WTC11 (cell line): ENCODE measurements around the gene PARM1. TPM values are rescaled to one million over a fixed set of nuclear protein-coding genes. Genes with fewer than 3 reads are reported as not detected.

ENCODE experiments used
- ATAC-seq: fragments of 200-7000 bp; cut with Tn5 transposase; 2 replicates; pipeline ENCODE4 v1.10.0; 2021; ENCODE audit warnings: mild to moderate bottlenecking, moderate library complexity
- CTCF ChIA-PET: fragments of 300-600 bp; sonication (Branson Sonifier 250); formaldehyde crosslinking; loops from one replicate; lab custom pipeline; 2021; ENCODE audit warnings: antibody characterized with exemption; lab: Charles Lee
- POLR2A ChIA-PET: fragments of 350-600 bp; sonication (Branson Sonifier 250); formaldehyde crosslinking; loops from one replicate; lab custom pipeline; 2021; ENCODE audit warnings: antibody characterized with exemption; lab: Charles Lee
- DNase-seq: peaks from one replicate; pipeline ENCODE4 v3.0.0; 2021; ENCODE audit warnings: low spot score
- H3K27ac Mint-ChIP-seq: 2 replicates; pipeline ENCODE4 v1.8.0; 2021; ENCODE audit warnings: mixed read lengths
- H3K27me3 Mint-ChIP-seq: 2 replicates; pipeline ENCODE4 v1.8.0; 2021; ENCODE audit warnings: low read depth, mild to moderate bottlenecking, moderate library complexity, mixed read lengths
- H3K36me3 Mint-ChIP-seq: 2 replicates; pipeline ENCODE4 v1.8.0; 2021; ENCODE audit warnings: mixed read lengths
- H3K4me1 Mint-ChIP-seq: 2 replicates; pipeline ENCODE4 v1.8.0; 2022; ENCODE audit warnings: mixed read lengths
- H3K4me3 Mint-ChIP-seq: 2 replicates; pipeline ENCODE4 v1.8.0; 2021; ENCODE audit warnings: mild to moderate bottlenecking, moderate library complexity, mixed read lengths
- H3K9me3 Mint-ChIP-seq: 2 replicates; pipeline ENCODE4 v1.8.0; 2021; ENCODE audit warnings: mixed read lengths
- ATF6 ChIP-seq: sonication (generic); formaldehyde crosslinking; IDR thresholded peaks from 2 replicates; pipeline ENCODE4 v1.8.1; 2023; ENCODE audit warnings: mild to moderate bottlenecking, missing genetic modification reagents
- CDX4 ChIP-seq: fragments of 250-450 bp; sonication (Bioruptor Pico); IDR thresholded peaks from 2 replicates; pipeline ENCODE4 v1.9.0; 2021; ENCODE audit warnings: moderate library complexity, mild to moderate bottlenecking, inconsistent platforms, borderline replicate concordance
- CREM ChIP-seq: sonication (generic); formaldehyde crosslinking; IDR thresholded peaks from 2 replicates; pipeline ENCODE4 v1.8.1; 2022; ENCODE audit warnings: mild to moderate bottlenecking, missing genetic modification reagents, moderate library complexity
- E2F1 ChIP-seq: sonication (generic); formaldehyde crosslinking; IDR thresholded peaks from 2 replicates; pipeline ENCODE4 v1.8.0; 2022; ENCODE audit warnings: mild to moderate bottlenecking, missing genetic modification reagents
- ELF4 ChIP-seq: sonication (generic); formaldehyde crosslinking; IDR thresholded peaks from 2 replicates; pipeline ENCODE4 v1.8.1; 2022; ENCODE audit warnings: low read depth, mild to moderate bottlenecking, moderate library complexity, missing genetic modification reagents
- ESRRA ChIP-seq: sonication (generic); formaldehyde crosslinking; IDR thresholded peaks from 2 replicates; pipeline ENCODE4 v1.8.1; 2022; ENCODE audit warnings: mild to moderate bottlenecking, missing genetic modification reagents, borderline replicate concordance
- FOXP4 ChIP-seq: sonication (generic); formaldehyde crosslinking; IDR thresholded peaks from 2 replicates; pipeline ENCODE4 v1.8.0; 2022; ENCODE audit warnings: mild to moderate bottlenecking, missing genetic modification reagents
- GRHL2 ChIP-seq: fragments of 250-450 bp; sonication (Bioruptor Pico); IDR thresholded peaks from 2 replicates; pipeline ENCODE4 v1.8.0; 2022; ENCODE audit warnings: mild to moderate bottlenecking, moderate library complexity; ENCODE audit not compliant: insufficient replicate concordance, severe bottlenecking
- GTF2I ChIP-seq: fragments of 250-450 bp; sonication (Bioruptor Pico); conservative IDR thresholded peaks from 2 replicates; pipeline ENCODE4 v1.4.0; 2021; ENCODE audit warnings: mild to moderate bottlenecking
- JUN ChIP-seq: sonication (generic); formaldehyde crosslinking; IDR thresholded peaks from 2 replicates; pipeline ENCODE4 v1.8.0; 2023; ENCODE audit warnings: mild to moderate bottlenecking, missing genetic modification reagents
- NR2C2 ChIP-seq: sonication (generic); formaldehyde crosslinking; IDR thresholded peaks from 2 replicates; pipeline ENCODE4 v1.8.0; 2022; ENCODE audit warnings: mild to moderate bottlenecking, missing genetic modification reagents
- RORB ChIP-seq: fragments of 250-450 bp; sonication (Bioruptor Pico); IDR thresholded peaks from 2 replicates; pipeline ENCODE4 v1.9.0; 2021; ENCODE audit warnings: mild to moderate bottlenecking
- SOX15 ChIP-seq: fragments of 250-450 bp; sonication (Bioruptor Pico); IDR thresholded peaks from 2 replicates; pipeline ENCODE4 v1.9.0; 2021; ENCODE audit warnings: mild to moderate bottlenecking
- ZNF281 ChIP-seq: sonication (generic); formaldehyde crosslinking; IDR thresholded peaks from 2 replicates; pipeline ENCODE4 v1.8.0; 2023; ENCODE audit warnings: mild to moderate bottlenecking, missing genetic modification reagents
- ZNF416 ChIP-seq: fragments of 250-450 bp; sonication (Bioruptor Pico); IDR thresholded peaks from 2 replicates; pipeline ENCODE4 v1.9.0; 2021; ENCODE audit warnings: mild to moderate bottlenecking, inconsistent platforms
- ZNF423 ChIP-seq: fragments of 250-450 bp; sonication (Bioruptor Pico); IDR thresholded peaks from 2 replicates; pipeline ENCODE4 v2.1.2; 2022; ENCODE audit warnings: mild to moderate bottlenecking, moderate library complexity
- ZNF532 ChIP-seq: fragments of 250-450 bp; sonication (Bioruptor Pico); IDR thresholded peaks from 2 replicates; pipeline ENCODE4 v1.9.0; 2021; ENCODE audit warnings: mild to moderate bottlenecking, borderline replicate concordance
- ZNF671 ChIP-seq: fragments of 250-450 bp; sonication (Bioruptor Pico); IDR thresholded peaks from 2 replicates; pipeline ENCODE4 v1.8.0; 2021; ENCODE audit warnings: mild to moderate bottlenecking
- total RNA-seq: library from RNA; stranded (reverse); gene quantifications from 3 replicates; pipeline ENCODE4 v1.2.3, GENCODE V29; 2021
- TF ChIP-seq, protein P1 (sequence below): sonication (generic); formaldehyde crosslinking; IDR thresholded peaks from 2 replicates; pipeline ENCODE4 v1.8.1; 2022; ENCODE audit warnings: missing genetic modification reagents, borderline replicate concordance
- TF ChIP-seq, protein P2 (sequence below): sonication (generic); formaldehyde crosslinking; IDR thresholded peaks from 2 replicates; pipeline ENCODE4 v1.8.0; 2023; ENCODE audit warnings: missing genetic modification reagents
- TF ChIP-seq, protein P3 (sequence below): sonication (generic); formaldehyde crosslinking; conservative IDR thresholded peaks from 2 replicates; pipeline ENCODE4 v1.8.1; 2022; ENCODE audit warnings: mild to moderate bottlenecking, missing genetic modification reagents

Gene PARM1
- total RNA-seq, 1 experiment from 2014 or later: 6.3 TPM

- TF ChIP-seq GTF2I (CRISPR knock-in tag) (no peak), ZNF671 (no peak), ESRRA (CRISPR knock-in tag) (no peak), CREM (CRISPR knock-in tag) (no peak), RORB (no peak)
- TF ChIP-seq, protein P1, sequence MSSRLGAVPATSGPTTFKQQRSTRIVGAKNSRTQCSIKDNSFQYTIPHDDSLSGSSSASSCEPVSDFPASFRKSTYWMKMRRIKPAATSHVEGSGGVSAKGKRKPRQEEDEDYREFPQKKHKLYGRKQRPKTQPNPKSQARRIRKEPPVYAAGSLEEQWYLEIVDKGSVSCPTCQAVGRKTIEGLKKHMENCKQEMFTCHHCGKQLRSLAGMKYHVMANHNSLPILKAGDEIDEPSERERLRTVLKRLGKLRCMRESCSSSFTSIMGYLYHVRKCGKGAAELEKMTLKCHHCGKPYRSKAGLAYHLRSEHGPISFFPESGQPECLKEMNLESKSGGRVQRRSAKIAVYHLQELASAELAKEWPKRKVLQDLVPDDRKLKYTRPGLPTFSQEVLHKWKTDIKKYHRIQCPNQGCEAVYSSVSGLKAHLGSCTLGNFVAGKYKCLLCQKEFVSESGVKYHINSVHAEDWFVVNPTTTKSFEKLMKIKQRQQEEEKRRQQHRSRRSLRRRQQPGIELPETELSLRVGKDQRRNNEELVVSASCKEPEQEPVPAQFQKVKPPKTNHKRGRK (CRISPR knock-in tag): no peak
- TF ChIP-seq, protein P2, sequence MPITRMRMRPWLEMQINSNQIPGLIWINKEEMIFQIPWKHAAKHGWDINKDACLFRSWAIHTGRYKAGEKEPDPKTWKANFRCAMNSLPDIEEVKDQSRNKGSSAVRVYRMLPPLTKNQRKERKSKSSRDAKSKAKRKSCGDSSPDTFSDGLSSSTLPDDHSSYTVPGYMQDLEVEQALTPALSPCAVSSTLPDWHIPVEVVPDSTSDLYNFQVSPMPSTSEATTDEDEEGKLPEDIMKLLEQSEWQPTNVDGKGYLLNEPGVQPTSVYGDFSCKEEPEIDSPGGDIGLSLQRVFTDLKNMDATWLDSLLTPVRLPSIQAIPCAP (CRISPR knock-in tag): no peak
Observed at GRCh38 chr4:74946196-74946595, 13.3 kb downstream of the PARM1 start (continued).

GRCh38 chr4:74947798-74948197 is 14.9 kb downstream of the PARM1 start:
- no peaks in the 10 kb centered on the region; the same call in 1 of the 2 replicates for H3K27me3 Mint-ChIP-seq
- ChIA-PET POLR2A (no interaction called here), CTCF (no interaction called here)
- H3K9me3 Mint-ChIP-seq: peaks cover 4% of the 10 kb centered on the region; the same call in 1 of the 2 replicates
- no peak overlapping the region for H3K4me3 Mint-ChIP-seq
- DNase-seq (no peak), ATAC-seq (no peak)
- H3K27ac Mint-ChIP-seq: no peak overlapping the region
- TF ChIP-seq GRHL2 (CRISPR knock-in tag): no peak
- TF ChIP-seq, protein P3, sequence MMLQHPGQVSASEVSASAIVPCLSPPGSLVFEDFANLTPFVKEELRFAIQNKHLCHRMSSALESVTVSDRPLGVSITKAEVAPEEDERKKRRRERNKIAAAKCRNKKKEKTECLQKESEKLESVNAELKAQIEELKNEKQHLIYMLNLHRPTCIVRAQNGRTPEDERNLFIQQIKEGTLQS (CRISPR knock-in tag): no peak
- TF ChIP-seq CDX4 (CRISPR knock-in tag): no peak
- TF ChIP-seq ATF6: no peak
- TF ChIP-seq NR2C2 (CRISPR knock-in tag): no peak
- TF ChIP-seq ELF4 (CRISPR knock-in tag): no peak
- no peak for TF ChIP-seq FOXP4 (CRISPR knock-in tag)
- no peak for TF ChIP-seq ZNF416
- no peak for TF ChIP-seq E2F1 (CRISPR knock-in tag)
- no peak for TF ChIP-seq ZNF532
- no peak for TF ChIP-seq SOX15 (CRISPR knock-in tag)
- TF ChIP-seq ZNF281 (CRISPR knock-in tag): no peak
- no peak for TF ChIP-seq RORB
- TF ChIP-seq JUN: no peak
- no peak for TF ChIP-seq ZNF423
- no peaks in the 10 kb centered on the region for H3K36me3 Mint-ChIP-seq
- H3K4me1 Mint-ChIP-seq: peaks cover 6% of the 10 kb centered on the region
